ENCODE measurements around the gene KPNB1.

DNA sequence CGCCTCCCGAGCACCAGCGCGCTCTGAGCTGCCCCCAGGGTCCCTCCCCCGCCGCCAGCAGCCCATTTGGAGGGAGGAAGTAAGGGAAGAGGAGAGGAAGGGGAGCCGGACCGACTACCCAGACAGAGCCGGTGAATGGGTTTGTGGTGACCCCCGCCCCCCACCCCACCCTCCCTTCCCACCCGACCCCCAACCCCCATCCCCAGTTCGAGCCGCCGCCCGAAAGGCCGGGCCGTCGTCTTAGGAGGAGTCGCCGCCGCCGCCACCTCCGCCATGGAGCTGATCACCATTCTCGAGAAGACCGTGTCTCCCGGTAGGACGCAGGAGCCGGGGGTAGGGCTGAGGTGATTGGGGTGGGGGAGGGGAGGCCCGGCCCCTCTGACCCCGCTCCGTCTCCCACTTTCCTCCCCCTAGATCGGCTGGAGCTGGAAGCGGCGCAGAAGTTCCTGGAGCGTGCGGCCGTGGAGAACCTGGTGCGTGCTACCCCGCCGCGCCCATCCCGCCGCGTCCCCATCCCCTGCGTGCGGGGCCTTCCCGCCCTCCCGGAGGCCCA is 329 bp downstream of the KPNB1 start:
- no peak for TF ChIP-seq CTCF (conservative IDR thresholded peaks at IDR 0.05; ENCODE audit: low read length)
- TF ChIP-seq EZH2phosphoT487 (IDR thresholded peaks at IDR 0.05; ENCODE audit: borderline replicate concordance, low read depth, low read length): no peak
